ENCODE results near the gene FOXP1. TPM values are rescaled to one million over a fixed set of nuclear protein-coding genes. Genes with fewer than 3 reads are reported as not detected.

FOXP1 gene
- total and polyA plus RNA-seq, 2 donors from 2014 or later = 6.7 to 87.2 TPM

GRCh38 chr3:71045212-71045916, 538.2 kb downstream of the FOXP1 start:
- FAIRE-seq = no peak
- peaks cover 0 to 3% (median 2%) of the 10 kb centered on the region in 3 donors for H3K4me1 ChIP-seq (ENCODE audit: control insufficient read depth in 2 of 3, insufficient read depth in 2 of 3, low read depth in 1 of 3, low read length in 3 of 3)

GRCh38 chr3:71042759-71043158, 540.8 kb downstream of the FOXP1 start:
- H3K27ac ChIP-seq (ENCODE audit: low read depth in 2 of 2, low read length in 2 of 2) = no peak overlapping the region
- H3K4me3 ChIP-seq (ENCODE audit: low read length in 3 of 3) = no peak overlapping the region
- FAIRE-seq (no peak), DNase-seq (no peak)
- H3K27me3 ChIP-seq (ENCODE audit: control insufficient read depth, insufficient read depth, low read length) = no peaks in the 10 kb centered on the region
- intact Hi-C loops (cut with DNase I) = no loop called here
- H3K9me3 ChIP-seq (ENCODE audit: control insufficient read depth in 2 of 3, insufficient read depth in 1 of 3, low read length in 3 of 3) = no peaks in the 10 kb centered on the region
- no peak overlapping the region for H3K9ac ChIP-seq (ENCODE audit: low read length in 3 of 3)
- H3K4me1 ChIP-seq (ENCODE audit: control insufficient read depth in 2 of 3, insufficient read depth in 2 of 3, low read depth in 1 of 3, low read length in 3 of 3) = no peaks in the 10 kb centered on the region
- peaks cover 2 to 38% (median 16%) of the 10 kb centered on the region in 3 donors for H3K36me3 ChIP-seq (ENCODE audit: control insufficient read depth in 2 of 3, insufficient read depth in 3 of 3, low read length in 3 of 3)
- no peak for TF ChIP-seq CTCF (IDR thresholded peaks at IDR 0.05; ENCODE audit: borderline replicate concordance, extremely low read depth, insufficient read depth)

More at GRCh38 chr3:71045212-71045916, 538.2 kb downstream of the FOXP1 start:
- H3K9me3 ChIP-seq (ENCODE audit: control insufficient read depth in 2 of 3, insufficient read depth in 1 of 3, low read length in 3 of 3) = no peaks in the 10 kb centered on the region
- no peak for DNase-seq
- no peak overlapping the region for H3K4me3 ChIP-seq (ENCODE audit: low read length in 3 of 3)
- no peak overlapping the region for H3K27ac ChIP-seq (ENCODE audit: low read depth in 2 of 2, low read length in 2 of 2)
- H3K36me3 ChIP-seq (ENCODE audit: control insufficient read depth in 2 of 3, insufficient read depth in 3 of 3, low read length in 3 of 3) = peaks cover 2 to 26% (median 13%) of the 10 kb centered on the region in 3 donors
- no peaks in the 10 kb centered on the region for H3K27me3 ChIP-seq (ENCODE audit: control insufficient read depth, insufficient read depth, low read length)
- TF ChIP-seq CTCF (IDR thresholded peaks at IDR 0.05; ENCODE audit: borderline replicate concordance, extremely low read depth, insufficient read depth) = no peak
- no peak overlapping the region for H3K9ac ChIP-seq (ENCODE audit: low read length in 3 of 3)
- intact Hi-C loops (cut with DNase I) = no loop called here

GRCh38 chr3:71041371-71041770, 542.2 kb downstream of the FOXP1 start:
- Histone ChIP-seq H3K36me3 (ENCODE audit: control insufficient read depth in 2 of 3, insufficient read depth in 3 of 3, low read length in 3 of 3) (peaks cover 2 to 34% (median 16%) of the 10 kb centered on the region in 3 donors), H3K27ac (ENCODE audit: low read depth in 2 of 2, low read length in 2 of 2) (no peak overlapping the region), H3K27me3 (ENCODE audit: control insufficient read depth, insufficient read depth, low read length) (no peaks in the 10 kb centered on the region), H3K9me3 (ENCODE audit: control insufficient read depth in 2 of 3, insufficient read depth in 1 of 3, low read length in 3 of 3) (no peaks in the 10 kb centered on the region), H3K4me3 (ENCODE audit: low read length in 3 of 3) (no peak overlapping the region), H3K4me1 (ENCODE audit: control insufficient read depth in 2 of 3, insufficient read depth in 2 of 3, low read depth in 1 of 3, low read length in 3 of 3) (no peaks in the 10 kb centered on the region), H3K9ac (ENCODE audit: low read length in 3 of 3) (no peak overlapping the region)
- TF ChIP-seq CTCF (IDR thresholded peaks at IDR 0.05; ENCODE audit: borderline replicate concordance, extremely low read depth, insufficient read depth) = no peak
- DNase-seq (no peak), FAIRE-seq (no peak)
- intact Hi-C loops (cut with DNase I) = no loop called here
